ENCODE measurements around the gene CNKSR2. TPM values are rescaled to one million over a fixed set of nuclear protein-coding genes. Genes with fewer than 3 reads are reported as not detected.
A peak's percentile ranks its signal among the peaks of the same experiment; 100 is the strongest.

CNKSR2 gene
- total RNA-seq (2014; rRNA removed; shearing (Covaris generic)), result 7.5 and 8.2 TPM in 2 replicates

- DNase-seq (ENCODE audit: low read depth), result peak; percentile 80
Measured at GRCh38 chrX:21374163-21374993, at the start of gene CNKSR2. Gene CNKSR2, plus strand, starts transcription at chrX:21374418. Its CDS starts 480 bp downstream, at chrX:21374898.

- no peak for DNase-seq (ENCODE audit: low read depth)
Measured at GRCh38 chrX:21354725-21355124, 19.5 kb upstream of the CNKSR2 start.

GRCh38 chrX:21355831-21356230 lies 18.4 kb upstream of the CNKSR2 start:
- no peak for DNase-seq (ENCODE audit: low read depth)

GRCh38 chrX:21369613-21370012 lies 4.6 kb upstream of the CNKSR2 start:
- DNase-seq (ENCODE audit: low read depth), result no peak

- no peak for DNase-seq (ENCODE audit: low read depth)
Measured at GRCh38 chrX:21373001-21373400, 1.2 kb upstream of the CNKSR2 start.

GRCh38 chrX:21373637-21374162 lies 518 bp upstream of the CNKSR2 start:
- DNase-seq (ENCODE audit: low read depth), result peak; percentile 19

GRCh38 chrX:21374994-21375707 lies 933 bp downstream of the CNKSR2 start:
- DNase-seq (ENCODE audit: low read depth), result peak; percentile 7

- DNase-seq (ENCODE audit: low read depth), result peak; percentile 4
Measured at GRCh38 chrX:21375708-21376009, 1.4 kb downstream of the CNKSR2 start.

GRCh38 chrX:21376636-21377035 lies 2.4 kb downstream of the CNKSR2 start:
- no peak for DNase-seq (ENCODE audit: low read depth)

GRCh38 chrX:21379991-21380390 lies 5.8 kb downstream of the CNKSR2 start:
- no peak for DNase-seq (ENCODE audit: low read depth)

- no peak for DNase-seq (ENCODE audit: low read depth)
Measured at GRCh38 chrX:21382715-21383114, 8.5 kb downstream of the CNKSR2 start.

GRCh38 chrX:21383546-21383945 lies 9.3 kb downstream of the CNKSR2 start:
- no peak for DNase-seq (ENCODE audit: low read depth)

GRCh38 chrX:21384178-21384577 lies 10.0 kb downstream of the CNKSR2 start:
- no peak for DNase-seq (ENCODE audit: low read depth)

- no peak for DNase-seq (ENCODE audit: low read depth)
Measured at GRCh38 chrX:21394792-21395191, 20.6 kb downstream of the CNKSR2 start.

- peak; percentile 17 for DNase-seq (ENCODE audit: low read depth)
Measured at GRCh38 chrX:21398426-21398825, 24.2 kb downstream of the CNKSR2 start.

GRCh38 chrX:21400408-21401121 lies 26.3 kb downstream of the CNKSR2 start:
- no peak for DNase-seq (ENCODE audit: low read depth)

GRCh38 chrX:21408307-21408706 lies 34.1 kb downstream of the CNKSR2 start:
- no peak for DNase-seq (ENCODE audit: low read depth)

GRCh38 chrX:21408788-21409187 lies 34.6 kb downstream of the CNKSR2 start:
- no peak for DNase-seq (ENCODE audit: low read depth)

- peak; percentile 17 for DNase-seq (ENCODE audit: low read depth)
Measured at GRCh38 chrX:21412029-21412428, 37.8 kb downstream of the CNKSR2 start.

GRCh38 chrX:21412883-21413282 lies 38.7 kb downstream of the CNKSR2 start:
- DNase-seq (ENCODE audit: low read depth), result peak; percentile 13

GRCh38 chrX:21427086-21427485 lies 52.9 kb downstream of the CNKSR2 start:
- DNase-seq (ENCODE audit: low read depth), result no peak

GRCh38 chrX:21437036-21437435 lies 62.8 kb downstream of the CNKSR2 start:
- no peak for DNase-seq (ENCODE audit: low read depth)
